ELR (cell line): ENCODE data around the gene PXMP2.
"Not testable (repeated sequence)": the region's sequence is repeated elsewhere in the genome, so short reads cannot be mapped to it uniquely, and the experiment has no call there.

Experiments used
- DNase-seq: peaks from one replicate; pipeline ENCODE4 v3.0.0-alpha.2; 2015; ENCODE audit warnings: low read depth

PXMP2 gene

DNA sequence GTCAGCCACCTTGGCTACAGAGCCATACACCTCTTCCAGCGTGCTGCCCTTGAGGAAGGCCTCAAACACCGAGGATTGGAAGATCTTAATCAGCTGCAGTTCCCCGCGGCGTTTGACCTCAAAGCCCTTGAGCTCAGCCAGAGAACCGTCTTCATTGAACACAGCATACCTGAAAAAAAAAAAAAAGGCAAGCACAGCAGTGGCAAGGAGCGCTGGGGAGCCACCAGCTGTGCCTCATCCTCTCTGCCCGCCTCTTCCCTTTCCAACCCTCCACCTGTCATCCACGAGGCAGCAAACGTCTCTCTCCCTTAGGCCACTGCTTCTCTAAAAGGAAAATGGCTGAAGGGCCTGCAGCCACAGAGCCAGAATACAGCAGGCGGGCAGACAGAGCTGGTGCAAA lies 26.4 kb upstream of the PXMP2 start:
- DNase-seq, result no peak

DNA sequence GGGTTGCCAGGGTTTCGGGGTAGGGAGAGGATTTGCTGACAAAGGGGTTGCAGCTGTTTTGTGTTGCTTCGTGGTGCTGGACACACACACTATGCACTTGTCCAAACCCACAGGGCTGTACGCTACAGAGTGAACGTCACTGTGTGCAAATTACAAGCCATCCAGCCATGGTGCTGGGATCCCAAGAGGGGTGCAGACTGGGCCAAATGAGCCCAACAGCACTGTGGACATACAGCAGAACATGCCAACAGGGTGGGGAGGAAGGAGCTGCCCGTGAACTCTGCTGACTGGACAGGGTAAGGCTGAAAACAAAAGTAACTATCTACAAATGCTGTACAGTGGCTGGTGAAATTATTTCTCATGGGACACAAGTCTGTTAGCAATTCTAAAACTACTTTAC lies 25.4 kb upstream of the PXMP2 start:
- no peak for DNase-seq

DNA sequence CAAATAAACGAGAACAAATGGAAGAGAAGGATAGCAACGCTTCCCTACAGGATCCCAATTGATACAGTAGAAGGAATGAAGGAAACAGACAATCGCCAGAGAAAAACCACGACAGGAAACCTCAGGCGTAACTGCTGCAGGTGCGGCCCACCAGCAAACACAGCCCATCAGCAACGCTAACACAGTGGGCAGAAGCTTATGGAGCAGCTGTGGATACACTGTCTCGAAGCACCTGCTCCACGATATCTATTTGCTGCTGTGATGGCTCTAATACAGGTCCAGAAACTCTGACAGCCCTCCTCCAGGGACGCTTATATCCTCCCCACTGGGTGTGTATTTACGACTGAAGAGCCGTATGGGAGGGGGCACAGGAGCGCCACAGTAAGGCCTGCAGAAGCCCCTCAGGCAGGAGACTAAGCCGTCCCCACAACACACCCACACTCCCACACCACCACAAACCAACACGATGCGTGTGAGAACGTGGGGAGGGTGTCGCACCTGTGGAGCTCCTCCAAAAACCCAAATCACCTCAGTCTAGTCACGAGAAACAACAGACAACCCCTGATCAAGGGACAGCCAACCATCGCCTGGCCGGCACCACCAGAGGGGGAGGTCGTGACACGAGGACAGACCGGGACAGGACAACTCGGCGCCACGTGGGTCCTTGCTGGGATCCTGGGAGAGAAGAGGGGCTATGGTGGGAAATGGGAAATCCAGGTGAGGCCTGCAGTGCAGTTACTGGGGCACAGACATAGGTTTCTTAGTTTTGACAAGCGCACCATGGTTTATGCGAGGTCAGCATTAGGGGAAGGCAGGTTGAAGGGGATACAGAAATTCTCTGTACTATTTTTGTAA lies 24.3 kb upstream of the PXMP2 start:
- DNase-seq, result no peak

DNA sequence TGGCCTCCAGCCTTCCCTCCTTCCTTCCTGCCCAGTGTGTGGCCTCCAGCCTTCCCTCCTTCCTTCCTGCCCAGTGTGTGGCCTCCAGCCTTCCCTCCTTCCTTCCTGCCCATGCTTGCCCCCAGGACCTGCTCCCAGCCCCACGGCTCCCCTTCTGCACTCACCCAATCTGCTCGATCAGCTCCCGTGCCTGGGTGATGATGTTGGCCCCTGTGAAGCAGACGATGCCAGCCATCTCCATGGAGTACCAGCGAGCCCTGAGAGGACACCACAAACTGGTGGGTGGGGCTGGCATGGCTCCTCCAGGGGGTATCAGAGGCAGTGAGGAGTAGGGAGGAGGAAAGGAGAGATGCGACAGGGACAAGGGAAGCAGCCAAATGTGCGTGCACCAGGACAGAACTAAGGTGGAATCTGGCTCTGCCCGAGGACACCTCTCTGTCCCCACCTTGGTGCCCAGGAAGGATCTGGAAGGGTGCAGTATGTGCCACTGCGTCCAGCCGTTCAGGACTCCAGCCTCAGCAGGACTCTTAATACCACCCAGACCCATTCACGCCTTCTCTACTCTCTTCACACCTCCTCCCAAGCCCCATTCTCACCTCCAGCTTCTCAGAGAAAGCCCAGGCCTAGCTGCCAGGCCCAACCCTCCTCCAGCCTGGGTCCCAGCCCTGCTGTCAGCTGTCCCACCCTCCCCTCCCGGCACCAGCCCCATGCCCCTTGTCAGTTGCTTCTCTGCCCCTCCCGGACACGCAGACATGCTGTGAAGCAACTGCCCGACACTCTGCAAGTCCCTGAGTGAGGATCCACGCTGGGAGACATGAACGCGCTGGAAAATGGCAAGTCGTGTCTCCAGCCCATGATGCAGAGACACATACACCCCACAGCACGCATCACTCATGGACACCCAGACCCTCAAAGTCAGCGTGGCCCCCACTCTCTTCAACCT lies 22.9 kb upstream of the PXMP2 start:
- DNase-seq, result no peak

GRCh38 chr12:132665149-132665491 lies 22.3 kb upstream of the PXMP2 start:
- DNase-seq, result no peak

- DNase-seq, result no peak
These were observed 21.6 kb upstream of the PXMP2 start for GRCh38 chr12:132665794-132666193.

DNA sequence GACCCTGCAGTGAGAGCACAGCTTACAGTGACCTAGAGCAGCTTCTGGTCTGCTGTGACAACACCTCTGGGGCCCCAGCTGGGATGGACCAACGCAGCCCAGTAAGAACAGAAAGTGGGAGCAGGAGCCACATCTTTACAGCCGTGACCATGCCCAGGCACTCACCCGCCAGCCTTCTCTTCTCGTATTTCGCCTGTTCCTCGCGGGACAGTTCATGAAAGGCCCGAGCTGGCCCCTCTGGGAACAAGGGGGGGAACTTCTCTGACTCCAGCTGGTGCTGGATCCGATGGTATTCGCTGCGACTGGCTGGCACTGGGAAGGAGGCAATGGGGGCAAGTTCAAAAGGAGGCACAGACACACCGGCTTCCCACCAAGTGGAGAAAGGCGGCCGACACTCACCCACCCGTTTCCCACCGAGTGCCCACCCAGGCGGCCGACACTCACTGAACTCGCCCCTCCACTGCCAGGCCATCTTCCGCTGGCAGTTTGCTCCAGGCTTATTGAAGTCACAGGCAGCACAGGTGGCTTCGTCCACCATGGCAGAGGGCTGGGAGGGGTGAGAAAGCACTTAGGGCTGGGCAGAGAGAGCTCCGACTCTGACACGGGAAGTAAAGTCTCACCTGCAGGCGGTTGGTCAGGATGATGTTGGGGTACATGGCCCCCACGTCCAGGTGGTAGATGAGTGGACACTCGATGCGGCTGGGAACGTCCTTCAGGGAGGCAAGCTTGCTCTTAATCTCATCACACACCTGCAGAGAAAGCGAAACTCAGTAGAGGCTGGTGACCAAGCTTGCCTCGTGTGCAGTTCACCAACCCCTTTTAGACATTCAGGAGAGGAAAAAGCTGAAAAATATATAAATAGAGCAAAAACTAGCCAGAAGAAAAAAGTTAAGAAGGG lies 18.9 kb upstream of the PXMP2 start:
- DNase-seq, result no peak

DNA sequence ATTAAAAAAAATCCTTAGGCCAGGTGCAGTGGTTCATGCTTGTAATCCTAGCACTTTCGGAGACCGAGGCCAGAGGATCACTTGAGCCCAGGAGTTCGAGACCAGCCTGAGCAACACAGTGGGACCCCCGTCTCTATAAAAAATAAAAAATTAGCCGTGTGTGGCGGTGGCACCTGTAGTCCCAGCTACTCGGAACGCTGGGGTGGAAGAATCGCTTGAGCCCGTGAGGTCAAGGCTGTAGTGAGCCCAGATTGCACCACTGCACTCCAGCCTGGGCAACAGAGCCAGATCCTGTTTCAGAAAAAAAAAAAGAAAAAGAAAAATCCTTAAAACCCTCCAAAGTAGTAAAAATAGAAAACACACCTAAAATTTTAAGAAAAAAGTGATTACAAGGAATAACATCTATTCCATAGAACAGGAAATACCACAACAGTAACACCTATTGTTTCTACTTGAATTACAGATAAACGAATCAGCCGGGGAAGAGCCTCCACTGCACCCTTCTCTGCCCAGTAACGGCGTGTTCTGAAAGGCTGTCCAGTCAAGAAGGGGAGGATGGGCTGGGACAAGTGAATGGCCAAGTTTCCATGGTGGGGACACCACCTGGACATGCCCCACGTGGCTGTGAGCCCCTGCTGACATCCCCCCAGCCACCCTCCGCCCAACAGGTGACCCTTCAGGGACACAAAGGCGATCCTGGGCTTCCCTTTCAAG lies 18.1 kb upstream of the PXMP2 start:
- DNase-seq, result peak; percentile 32

GRCh38 chr12:132672116-132672515 lies 15.3 kb upstream of the PXMP2 start:
- DNase-seq, result no peak

DNA sequence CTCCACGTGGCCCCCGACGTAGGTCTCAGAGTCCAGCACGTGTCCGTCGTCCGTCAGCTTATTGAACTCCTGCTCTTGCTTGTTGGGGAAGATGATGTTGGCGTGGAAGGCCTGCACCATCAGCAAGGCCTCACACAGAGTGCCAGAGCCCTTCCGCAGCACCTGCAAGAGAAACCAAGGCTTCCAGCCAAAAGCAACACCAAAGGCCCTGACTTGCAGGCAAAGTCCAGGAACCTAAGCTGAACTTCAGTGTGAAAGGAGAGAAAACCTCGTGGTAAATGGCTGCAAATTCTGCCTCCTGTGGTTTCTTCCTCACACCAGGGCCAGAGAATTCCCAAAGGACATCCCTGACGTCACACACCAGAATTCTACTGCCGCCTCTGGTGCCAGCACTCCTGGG lies 14.7 kb upstream of the PXMP2 start:
- no peak for DNase-seq

DNA sequence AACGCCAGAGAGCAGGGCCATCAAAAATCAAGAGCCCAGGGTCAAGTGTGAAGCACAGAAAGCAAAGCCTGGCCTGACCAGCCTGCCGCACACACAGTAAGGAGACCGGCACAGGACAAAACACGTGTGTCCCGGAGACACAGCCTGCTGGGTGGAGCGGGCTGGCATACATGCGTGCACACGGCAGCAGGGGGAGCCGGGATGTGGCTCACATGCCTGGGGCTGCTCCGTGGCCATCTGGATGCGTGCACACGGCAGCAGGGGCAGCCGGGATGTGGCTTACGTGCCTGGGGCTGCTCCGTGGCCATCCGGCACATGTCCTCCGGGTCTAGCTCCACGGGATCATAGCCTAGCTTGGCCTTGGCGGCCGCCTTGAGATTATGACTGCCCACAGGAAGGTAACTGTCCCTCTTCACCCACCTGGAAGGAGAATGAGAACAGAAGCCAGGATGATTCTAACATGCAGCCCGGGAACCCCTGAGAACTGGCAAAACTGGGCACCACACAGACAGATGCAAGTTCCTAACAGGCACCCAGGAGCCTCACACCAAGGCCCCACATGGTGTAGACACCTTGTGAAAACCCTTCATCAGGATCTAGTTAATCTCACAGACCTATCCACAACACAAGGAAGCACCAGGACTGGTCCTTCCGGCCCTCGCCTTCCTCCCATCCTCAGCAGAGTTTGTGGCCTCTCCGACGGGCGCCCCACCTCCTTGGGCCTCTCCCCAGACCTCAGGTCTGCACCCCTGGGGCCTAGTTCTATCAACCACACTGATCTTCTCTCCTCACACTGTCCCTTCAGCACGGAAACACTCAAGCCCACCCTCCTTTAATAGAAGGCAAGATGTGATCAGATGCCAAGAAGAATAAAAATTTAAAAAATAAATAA lies 13.9 kb upstream of the PXMP2 start:
- no peak for DNase-seq

DNA sequence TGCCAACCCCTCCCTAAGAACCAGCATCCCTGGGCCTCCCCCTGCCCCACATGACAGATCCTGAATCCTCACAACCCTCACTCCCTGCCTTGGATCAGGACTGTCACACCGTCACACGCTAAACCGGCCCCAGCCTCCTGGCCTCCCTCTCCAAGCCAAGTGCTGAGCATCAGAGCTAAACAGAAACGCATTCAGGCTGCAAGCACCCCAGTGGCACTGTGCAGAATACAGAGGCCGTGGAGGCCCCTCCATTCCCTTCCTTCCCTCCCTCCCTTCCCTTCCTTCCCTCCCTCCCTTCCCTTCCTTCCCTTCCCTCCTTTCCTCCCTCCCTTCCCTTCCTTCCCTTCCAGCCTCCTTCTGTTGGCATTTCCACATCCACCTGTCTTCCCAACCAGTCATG lies 12.8 kb upstream of the PXMP2 start:
- no peak for DNase-seq

GRCh38 chr12:132675757-132676432 lies 11.5 kb upstream of the PXMP2 start:
- no peak for DNase-seq

GRCh38 chr12:132677492-132677891 lies 9.9 kb upstream of the PXMP2 start:
- no peak for DNase-seq

GRCh38 chr12:132685400-132685799 lies 2.0 kb upstream of the PXMP2 start:
- DNase-seq, result no peak

DNA sequence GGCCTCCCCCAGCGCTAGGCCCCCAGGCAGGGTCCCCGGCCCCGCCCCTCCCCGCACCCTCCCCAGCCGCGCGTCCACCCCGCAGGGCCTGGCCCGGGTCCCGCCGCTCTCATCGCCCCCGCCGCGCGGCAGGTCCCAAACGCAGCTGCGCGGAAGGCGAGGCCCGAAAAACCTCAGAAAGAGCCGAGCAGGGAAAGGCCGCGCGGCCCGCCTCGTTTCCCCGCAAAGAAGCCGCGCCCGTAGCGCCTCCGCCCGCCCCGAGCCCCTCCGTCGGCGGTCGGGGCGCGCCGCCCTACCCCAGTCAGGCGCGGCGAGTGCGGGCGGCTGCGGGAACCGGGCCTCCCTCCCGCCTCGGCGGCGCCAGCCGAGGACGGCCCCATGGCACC lies 569 bp upstream of the PXMP2 start:
- DNase-seq, result peak; percentile 42

GRCh38 chr12:132689227-132689626 lies 1.8 kb downstream of the PXMP2 start:
- DNase-seq, result no peak

- DNase-seq, result no peak
These were observed 2.7 kb downstream of the PXMP2 start for GRCh38 chr12:132690112-132690511.

DNA sequence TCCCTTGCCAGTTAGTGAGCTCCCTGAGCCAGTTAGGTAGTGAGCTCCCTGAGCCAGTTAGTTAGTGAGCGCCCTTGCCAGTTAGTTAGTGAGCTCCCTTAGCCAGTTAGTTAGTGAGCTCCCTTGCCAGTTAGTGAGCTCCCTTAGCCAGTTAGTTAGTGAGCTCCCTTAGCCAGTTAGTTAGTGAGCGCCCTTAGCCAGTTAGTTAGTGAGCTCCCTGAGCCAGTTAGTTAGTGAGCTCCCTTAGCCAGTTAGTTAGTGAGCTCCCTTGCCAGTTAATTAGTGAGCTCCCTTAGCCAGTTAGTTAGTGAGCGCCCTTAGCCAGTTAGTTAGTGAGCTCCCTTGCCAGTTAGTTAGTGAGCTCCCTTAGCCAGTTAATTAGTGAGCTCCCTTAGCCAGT lies 4.6 kb downstream of the PXMP2 start:
- not testable (repeated sequence) for DNase-seq

DNA sequence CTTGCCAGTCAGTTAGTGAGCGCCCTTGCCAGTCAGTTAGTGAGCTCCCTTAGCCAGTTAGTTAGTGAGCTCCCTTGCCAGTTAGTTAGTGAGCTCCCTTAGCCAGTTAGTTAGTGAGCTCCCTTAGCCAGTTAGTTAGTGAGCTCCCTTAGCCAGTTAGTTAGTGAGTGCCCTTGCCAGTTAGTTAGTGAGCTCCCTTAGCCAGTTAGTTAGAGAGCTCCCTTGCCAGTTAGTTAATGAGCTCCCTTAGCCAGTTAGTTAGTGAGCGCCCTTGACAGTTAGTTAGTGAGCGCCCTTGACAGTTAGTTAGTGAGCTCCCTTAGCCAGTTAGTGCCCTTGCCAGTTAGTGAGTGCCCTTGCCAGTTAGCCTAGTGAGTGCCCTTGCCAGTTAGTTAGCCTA lies 7.5 kb downstream of the PXMP2 start:
- not testable (repeated sequence) for DNase-seq
